Transverse colon (tissue), 4 donors: ENCODE data around the gene ARIH1. TPM values are rescaled to one million over a fixed set of nuclear protein-coding genes. Genes with fewer than 3 reads are reported as not detected.
"Not testable (repeated sequence)": the region's sequence is repeated elsewhere in the genome, so short reads cannot be mapped to it uniquely, and the experiment has no call there.

ENCODE experiments used
- DNase-seq: peaks from one replicate; pipeline ENCODE4 v3.0.0-alpha.2; 2019
- H3K27ac ChIP-seq, 4 donors: fragments of 200-600 bp; sonication (generic); 2 replicates each; pipeline ENCODE4 v1.5.1; 2016 to 2018; ENCODE audit warnings: inconsistent platforms in 4 of 4
- H3K27me3 ChIP-seq: fragments of 200-600 bp; sonication (generic); 2 replicates; pipeline ENCODE4 v1.5.1; 2017; ENCODE audit warnings: inconsistent platforms
- H3K36me3 ChIP-seq, 4 donors: fragments of 200-600 bp; sonication (generic); 2 replicates each; pipeline ENCODE4 v1.5.1; 2017 to 2019; ENCODE audit warnings: inconsistent platforms in 4 of 4
- H3K4me1 ChIP-seq, 4 donors: fragments of 200-600 bp; sonication (generic); 2 replicates each; pipeline ENCODE4 v1.5.1; 2017 to 2020; ENCODE audit warnings: inconsistent platforms in 4 of 4
- H3K4me3 ChIP-seq, 4 donors: fragments of 200-600 bp; sonication (generic); 1 replicate in 1 of 4; 2 replicates in 3 of 4; pipeline versions ENCODE4 v1.5.1 to v1.6.1; 2017 to 2019; ENCODE audit warnings: inconsistent platforms in 4 of 4
- H3K9me3 ChIP-seq, 2 donors: fragments of 200-600 bp; sonication (generic); 2 replicates each; pipeline ENCODE4 v1.5.1; 2017 to 2019; ENCODE audit warnings: inconsistent platforms in 2 of 2
- EP300 ChIP-seq: sonication (generic); formaldehyde crosslinking; IDR thresholded peaks from one replicate; pipeline ENCODE4 v1.6.1; 2017; ENCODE audit warnings: antibody characterized with exemption, low read depth
- POLR2A ChIP-seq: fragments of 450-650 bp; IDR thresholded peaks from one replicate; pipeline ENCODE4 v1.6.1; 2016; ENCODE audit warnings: antibody characterized with exemption, mild to moderate bottlenecking, moderate library complexity
- POLR2AphosphoS5 ChIP-seq, 3 donors: sonication (generic); formaldehyde crosslinking; IDR thresholded peaks; one replicate each; pipeline ENCODE4 v1.6.1; 2016; ENCODE audit warnings: antibody characterized with exemption in 3 of 3
- WGBS, 2 donors: methylation state at CpG; one replicate each; pipeline ENCODE4 v1.1.5; 2018; ENCODE audit warnings: low coverage in 1 of 2; 5-methylcytosine and 5-hydroxymethylcytosine counted together
- in situ Hi-C, 4 donors: fragments of 200-750 bp; cut with MboI; loops; one replicate each; pipeline versions ENCODE4 v1.15.0 to v1.15.1; 2017; ENCODE audit warnings: low sequenced_read_pairs in 3 of 4, low pct_ligation_motif_present in 1 of 4, low pct_unique_long_range_greater_than_20kb in 1 of 4
- intact Hi-C: fragments of 100-400 bp; cut with DNase I; formaldehyde crosslinking; loops from one replicate; pipeline ENCODE4 v1.15.1; 2023; ENCODE audit warnings: low total_unique reads
- total RNA-seq, 4 donors: library from RNA; depleted of rRNA; stranded (reverse); fragments of >200 nt; gene quantifications; one replicate each; pipeline ENCODE4 v1.1.0, GENCODE V29; 2016
- TF ChIP-seq, protein P1 (sequence below), 5 experiments: fragments of 200-600 bp in 3 of 5; fragments of 450-650 bp in 2 of 5; sonication (generic) in 3 of 5; IDR thresholded peaks; 1 replicate in 2 of 5; 2 replicates in 3 of 5; pipeline ENCODE4 v1.5.1; 2016 to 2017; ENCODE audit warnings: antibody characterized with exemption in 5 of 5, inconsistent platforms in 3 of 5, mild to moderate bottlenecking in 2 of 5, moderate library complexity in 1 of 5

The ARIH1 gene
- total RNA-seq, 4 donors from 2014 or later: 15.7 to 108 (median 53.1) TPM

DNA sequence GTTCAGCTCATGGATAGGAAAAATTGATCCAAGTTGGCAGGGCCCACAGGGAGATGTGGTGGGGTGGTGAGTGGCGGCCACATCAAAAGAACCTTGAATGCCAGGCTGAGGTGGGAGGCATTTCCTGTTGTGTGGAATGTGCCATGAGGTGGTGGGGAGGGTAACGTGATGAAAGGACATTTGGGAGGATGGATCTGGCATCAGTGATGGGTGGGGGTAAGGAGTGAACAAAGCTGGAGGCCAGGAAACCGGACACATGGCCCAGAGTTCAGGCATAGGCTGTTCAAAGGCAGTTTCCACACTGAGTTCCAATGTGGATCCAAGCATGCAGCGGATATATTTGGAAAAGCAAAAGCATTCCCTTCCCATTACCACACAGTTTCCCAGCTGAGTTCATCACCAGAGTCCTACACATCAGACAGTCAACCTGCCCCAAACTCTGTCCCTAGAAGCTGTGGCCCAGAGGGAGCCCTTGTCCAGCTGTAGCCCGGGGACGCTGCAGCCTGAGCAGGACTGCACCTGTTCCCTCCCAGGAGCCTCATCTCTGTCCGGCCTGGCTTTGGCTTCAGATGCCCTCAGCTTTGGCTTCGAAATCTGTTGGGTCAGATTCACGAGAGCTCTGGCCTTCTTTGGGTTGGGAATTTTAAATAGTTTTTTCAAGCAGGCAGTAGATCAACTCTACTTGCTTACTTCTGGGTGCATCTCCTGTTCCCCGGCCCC, 142.5 kb downstream of the ARIH1 start:
- in situ Hi-C loops: no loop called here
- WGBS, 2 donors: 86% methylated on average over 10 of the region's 10 CpGs; no CpG with 5 or more reads in 1 of the 2 donors
- Histone ChIP-seq H3K9me3 (no peaks in the 10 kb centered on the region), H3K4me3 (no peak overlapping the region), H3K36me3 (no peaks in the 10 kb centered on the region), H3K27ac (no peak overlapping the region), H3K4me1 (no peaks in the 10 kb centered on the region), H3K27me3 (no peaks in the 10 kb centered on the region)
- TF ChIP-seq POLR2A: no peak
- no peak for TF ChIP-seq EP300
- TF ChIP-seq, protein P1, sequence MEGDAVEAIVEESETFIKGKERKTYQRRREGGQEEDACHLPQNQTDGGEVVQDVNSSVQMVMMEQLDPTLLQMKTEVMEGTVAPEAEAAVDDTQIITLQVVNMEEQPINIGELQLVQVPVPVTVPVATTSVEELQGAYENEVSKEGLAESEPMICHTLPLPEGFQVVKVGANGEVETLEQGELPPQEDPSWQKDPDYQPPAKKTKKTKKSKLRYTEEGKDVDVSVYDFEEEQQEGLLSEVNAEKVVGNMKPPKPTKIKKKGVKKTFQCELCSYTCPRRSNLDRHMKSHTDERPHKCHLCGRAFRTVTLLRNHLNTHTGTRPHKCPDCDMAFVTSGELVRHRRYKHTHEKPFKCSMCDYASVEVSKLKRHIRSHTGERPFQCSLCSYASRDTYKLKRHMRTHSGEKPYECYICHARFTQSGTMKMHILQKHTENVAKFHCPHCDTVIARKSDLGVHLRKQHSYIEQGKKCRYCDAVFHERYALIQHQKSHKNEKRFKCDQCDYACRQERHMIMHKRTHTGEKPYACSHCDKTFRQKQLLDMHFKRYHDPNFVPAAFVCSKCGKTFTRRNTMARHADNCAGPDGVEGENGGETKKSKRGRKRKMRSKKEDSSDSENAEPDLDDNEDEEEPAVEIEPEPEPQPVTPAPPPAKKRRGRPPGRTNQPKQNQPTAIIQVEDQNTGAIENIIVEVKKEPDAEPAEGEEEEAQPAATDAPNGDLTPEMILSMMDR (IDR thresholded peaks at IDR 0.05): no peak
- no peak for TF ChIP-seq POLR2AphosphoS5 (IDR thresholded peaks at IDR 0.05)
- intact Hi-C loops: no loop called here
- DNase-seq: no peak

DNA sequence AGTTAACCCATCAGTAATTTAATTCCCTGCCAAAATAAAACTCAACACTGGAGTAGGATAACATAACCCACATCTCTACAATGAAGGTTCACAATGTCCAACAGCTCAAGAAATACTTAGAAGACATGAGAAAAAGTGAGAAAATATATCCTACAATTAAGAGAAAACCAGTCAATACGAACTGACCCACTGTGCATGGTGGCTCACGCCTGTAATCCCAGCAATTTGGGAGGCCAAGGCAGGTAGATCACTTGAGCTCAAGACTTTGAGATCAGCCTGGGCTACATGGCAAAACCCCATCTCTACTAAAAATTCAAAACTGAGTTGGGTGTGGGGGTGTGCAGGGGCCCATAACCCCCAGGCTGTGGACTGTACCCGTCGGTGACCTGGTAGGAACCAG, 149.7 kb downstream of the ARIH1 start:
- DNase-seq, H3K27me3 ChIP-seq, in situ Hi-C loops, H3K36me3 ChIP-seq, H3K4me1 ChIP-seq, H3K27ac ChIP-seq, H3K4me3 ChIP-seq, H3K9me3 ChIP-seq: not testable (repeated sequence)
- 92 to 100% methylated on average over 2 to 4 of the region's 4 CpGs for WGBS, 2 donors
- intact Hi-C loops: loop anchor here (5.0 kb wide), 1 partner anchor 742 kb away; no protein-coding TSS in a partner anchor

DNA sequence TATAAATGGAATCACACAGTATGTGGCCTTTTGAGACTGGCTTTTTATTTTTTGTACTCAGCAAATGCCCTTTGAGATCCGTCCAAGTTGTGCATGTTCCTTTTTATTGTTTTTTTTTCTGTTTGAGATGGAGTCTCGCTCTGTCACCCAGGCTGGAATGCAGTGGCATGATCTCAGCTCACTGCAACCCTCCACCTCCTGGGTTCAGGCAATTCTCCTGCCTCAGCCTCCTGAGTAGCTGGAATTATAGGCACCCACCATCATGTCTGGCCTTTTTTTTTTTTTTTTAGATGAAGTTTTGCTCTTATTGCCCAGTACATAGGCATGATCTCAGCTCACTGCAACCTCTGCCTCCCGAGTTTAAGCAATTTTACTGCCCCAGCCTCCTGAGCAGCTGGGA, 152.0 kb downstream of the ARIH1 start:
- H3K4me1 ChIP-seq, H3K27ac ChIP-seq, intact Hi-C loops, H3K9me3 ChIP-seq, H3K27me3 ChIP-seq, H3K4me3 ChIP-seq, DNase-seq, H3K36me3 ChIP-seq, in situ Hi-C loops: not testable (repeated sequence)
- 62 to 84% methylated on average over 3 of the region's 3 CpGs for WGBS, 2 donors

DNA sequence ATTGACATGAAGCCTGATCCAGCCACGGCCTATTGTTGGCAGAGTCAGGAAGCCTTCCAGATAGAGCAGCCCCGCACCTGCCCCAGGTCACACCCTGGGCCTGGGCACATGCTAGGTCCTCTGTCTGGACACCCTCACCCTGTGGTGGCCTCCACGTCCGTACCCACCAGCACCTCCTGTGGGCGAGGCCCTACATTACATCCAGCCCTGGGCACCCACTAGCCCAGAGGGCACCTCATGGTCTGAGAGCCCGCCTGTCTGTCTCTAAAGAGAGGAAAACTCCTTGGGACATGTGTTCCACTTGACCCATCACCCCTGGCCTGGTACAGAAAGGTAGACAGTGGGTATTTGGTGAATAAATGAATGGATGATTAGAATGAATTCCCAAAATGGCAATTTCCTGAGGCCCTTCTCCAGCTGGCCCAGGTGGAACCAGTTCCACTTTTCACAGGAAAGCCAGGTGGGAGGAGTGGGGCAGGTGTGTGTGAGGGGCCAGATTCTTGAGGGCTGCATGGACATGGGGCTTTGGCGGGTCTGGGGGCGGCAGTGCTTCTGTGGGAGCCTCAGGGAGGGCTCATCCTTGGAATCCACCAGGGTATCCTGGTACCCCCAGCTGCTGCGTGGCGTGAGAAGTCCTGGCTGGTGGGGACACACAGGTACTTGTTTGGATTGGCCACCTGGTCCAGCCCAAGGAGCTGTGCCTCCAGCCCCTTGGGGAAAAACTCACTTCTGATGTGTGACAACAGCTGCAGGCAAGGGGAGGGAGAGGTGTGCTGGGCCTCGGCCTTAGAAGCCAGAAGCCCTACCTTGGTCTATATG, 154.3 kb downstream of the ARIH1 start:
- not testable (repeated sequence) for H3K27ac ChIP-seq

DNA sequence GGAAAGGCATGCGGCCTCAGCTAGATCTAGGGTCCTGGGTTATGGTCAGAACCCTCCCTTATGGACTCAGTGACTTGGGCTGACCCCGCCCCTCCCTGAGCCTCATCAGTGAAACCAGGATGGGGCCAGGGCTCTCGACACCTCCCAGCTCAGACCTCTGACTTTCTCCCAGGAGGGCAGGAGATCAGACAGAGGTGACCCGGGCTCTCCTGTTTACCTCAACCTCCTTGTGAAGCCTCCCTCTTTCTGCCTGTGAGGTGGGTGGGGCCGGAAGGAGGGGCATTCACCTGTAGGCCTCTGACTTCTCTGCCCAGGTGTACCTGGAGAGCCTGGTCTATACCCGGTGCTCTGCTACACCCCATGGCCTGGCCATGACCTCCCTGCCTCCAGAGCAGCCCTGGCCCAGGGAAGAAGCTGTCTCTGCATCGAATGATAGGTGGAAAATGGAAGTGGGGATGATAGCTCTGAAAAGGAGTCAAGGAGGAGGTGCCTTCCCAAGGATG, 155.0 kb downstream of the ARIH1 start:
- intact Hi-C loops, H3K27me3 ChIP-seq, DNase-seq, H3K9me3 ChIP-seq, H3K27ac ChIP-seq, H3K4me3 ChIP-seq, H3K36me3 ChIP-seq, in situ Hi-C loops, H3K4me1 ChIP-seq: not testable (repeated sequence)
- 80 to 81% methylated on average over 1 to 7 of the region's 7 CpGs for WGBS, 2 donors

More for the DNA sequence above, 154.3 kb downstream of the ARIH1 start:
- DNase-seq, H3K27me3 ChIP-seq, in situ Hi-C loops, intact Hi-C loops, H3K4me3 ChIP-seq, H3K36me3 ChIP-seq, H3K4me1 ChIP-seq, H3K9me3 ChIP-seq: not testable (repeated sequence)
- TF ChIP-seq, protein P1 (IDR thresholded peaks at IDR 0.05): peak in 1 of 5 experiments; percentile 4
- WGBS, 2 donors: 89 to 100% methylated on average over 2 to 11 of the region's 11 CpGs
